Metanephros (tissue), 1 donor: Measurements from ENCODE around the gene NLRP8. TPM values are rescaled to one million over a fixed set of nuclear protein-coding genes. Genes with fewer than 3 reads are reported as not detected.

Source experiments
- total RNA-seq: library from RNA; depleted of rRNA; stranded (reverse); fragments of >200 nt; gene quantifications from one replicate; pipeline ENCODE4 v1.2.3, GENCODE V29; 2014

The NLRP8 gene
- total RNA-seq: not detected

DNA sequence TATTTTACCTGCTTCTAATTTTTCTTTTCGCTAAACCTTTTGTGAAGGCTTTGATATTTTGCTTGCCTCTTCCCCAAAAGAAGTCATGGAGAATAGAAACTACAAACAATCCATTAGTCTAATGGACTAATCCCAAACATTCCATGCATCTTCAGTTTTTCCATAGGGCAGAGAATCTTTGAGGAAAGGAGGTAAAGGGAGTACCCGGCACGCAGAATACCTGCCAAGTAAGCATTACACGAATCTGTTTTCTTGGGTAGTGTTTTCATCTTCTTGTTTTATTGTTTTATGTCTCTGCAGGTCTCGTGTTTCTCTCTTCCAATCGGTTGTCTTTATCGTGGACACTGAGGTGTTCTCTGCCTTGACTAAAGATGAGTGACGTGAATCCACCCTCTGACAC is at the start of gene NLRP8:
NLRP8 (plus strand) TSS at position 301 of the 400 bp plus-strand sequence.

DNA sequence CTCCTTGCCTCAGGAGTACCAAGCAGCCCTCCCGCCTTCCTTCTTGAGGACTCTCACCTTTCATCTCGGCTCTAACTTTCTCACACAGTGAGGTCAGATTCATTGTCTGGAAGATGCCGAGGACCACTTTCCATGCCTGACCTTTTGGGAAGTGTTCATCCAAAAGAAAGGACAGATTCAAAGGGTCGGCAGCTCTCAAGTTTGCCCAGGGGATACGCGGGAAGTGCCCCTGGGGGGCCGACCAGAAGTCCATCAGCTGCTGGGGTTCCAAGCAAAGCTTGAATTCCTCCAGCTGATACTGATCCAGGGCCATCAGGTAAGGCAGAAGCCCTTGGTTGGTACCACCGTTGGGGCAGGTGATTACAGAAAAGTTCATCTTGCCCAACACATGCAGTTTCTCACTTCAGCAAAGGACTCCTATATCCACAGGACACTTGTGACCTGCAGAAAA is 15.7 kb upstream of the NLRP8 start, which contains the start of gene NLRP13:
NLRP13 (minus strand) TSS at position 401 of the 451 bp plus-strand sequence; CDS start at position 376, 25 bp downstream.

DNA sequence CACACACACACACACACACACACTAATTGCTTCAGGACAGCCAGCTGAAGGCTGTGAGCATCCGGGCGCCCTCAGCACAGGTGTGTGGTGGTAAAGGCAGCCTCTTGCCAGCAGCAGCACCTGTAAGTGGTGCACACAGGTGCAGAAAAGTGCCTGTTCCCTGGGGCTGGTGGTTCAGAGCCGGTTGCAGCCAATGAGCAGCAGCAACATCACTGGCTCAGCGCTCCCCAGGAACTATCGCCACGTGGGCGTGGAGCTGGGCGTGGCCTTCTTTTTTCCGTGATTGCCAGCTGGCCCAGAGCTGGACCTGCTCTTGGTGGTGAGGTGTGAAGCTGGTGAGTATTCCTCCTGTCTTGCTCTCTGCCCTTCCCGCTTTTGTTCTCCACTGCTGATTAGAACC is 38.9 kb downstream of the NLRP8 start, which contains the start of gene NLRP5:
NLRP5 (plus strand) TSS at position 289 of the 400 bp plus-strand sequence.

Other genes with a start within 250 kb of the NLRP8 start
- gene NLRP9, start 209.4 kb upstream of the NLRP8 start, total RNA-seq: not detected
- gene RFPL4A, start 188.7 kb upstream of the NLRP8 start, total RNA-seq: not detected
- gene RFPL4AL1, start 178.7 kb upstream of the NLRP8 start, total RNA-seq: 0.41 TPM
- gene NLRP11, start 115.8 kb upstream of the NLRP8 start, total RNA-seq: 0.18 TPM
- not detected for gene NLRP4, start 111.3 kb upstream of the NLRP8 start, total RNA-seq
- gene NLRP13, start 15.5 kb upstream of the NLRP8 start, total RNA-seq: not detected
- gene NLRP5, start 38.9 kb downstream of the NLRP8 start, total RNA-seq: not detected
- 35.0 TPM for gene ZNF787, start 173.5 kb downstream of the NLRP8 start, total RNA-seq
- gene ZNF444, start 193.5 kb downstream of the NLRP8 start, total RNA-seq: 29.6 TPM
- not detected for gene GALP, start 228.2 kb downstream of the NLRP8 start, total RNA-seq
- gene ZSCAN5B, start 250.0 kb downstream of the NLRP8 start, total RNA-seq: not detected